PC-9 (cell line): ENCODE results near the gene PAN3.

Source experiments
- EZH2 ChIP-seq: fragments of 200-600 bp; sonication (generic); IDR thresholded peaks from 2 replicates; pipeline ENCODE4 v1.8.0; 2017; ENCODE audit warnings: antibody characterized with exemption, low read depth
- TF ChIP-seq, protein P1 (sequence below): fragments of 200-600 bp; sonication (generic); conservative IDR thresholded peaks from 2 replicates; pipeline ENCODE4 v1.6.1; 2017; ENCODE audit warnings: mixed run types, antibody characterized with exemption, mild to moderate bottlenecking, moderate library complexity

DNA sequence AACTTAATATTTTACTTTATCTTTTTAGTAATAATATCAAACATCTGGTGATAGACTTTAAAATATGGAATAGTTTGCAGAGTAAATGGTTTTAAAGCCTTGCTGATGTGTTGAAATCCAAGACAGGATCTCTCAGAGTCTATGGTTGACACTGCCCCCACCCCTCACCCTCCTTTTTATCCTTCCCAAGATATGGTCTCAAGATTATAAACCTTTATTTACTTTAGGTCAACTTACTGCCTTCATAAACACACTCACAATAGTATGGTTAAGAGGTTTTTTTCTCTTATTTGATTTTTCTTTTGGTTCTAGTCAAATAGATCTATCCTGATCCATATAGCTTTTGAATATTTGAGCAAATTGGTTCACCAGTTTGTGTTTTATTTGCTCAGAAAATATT, 39.0 kb downstream of the PAN3 start:
- TF ChIP-seq, protein P1, sequence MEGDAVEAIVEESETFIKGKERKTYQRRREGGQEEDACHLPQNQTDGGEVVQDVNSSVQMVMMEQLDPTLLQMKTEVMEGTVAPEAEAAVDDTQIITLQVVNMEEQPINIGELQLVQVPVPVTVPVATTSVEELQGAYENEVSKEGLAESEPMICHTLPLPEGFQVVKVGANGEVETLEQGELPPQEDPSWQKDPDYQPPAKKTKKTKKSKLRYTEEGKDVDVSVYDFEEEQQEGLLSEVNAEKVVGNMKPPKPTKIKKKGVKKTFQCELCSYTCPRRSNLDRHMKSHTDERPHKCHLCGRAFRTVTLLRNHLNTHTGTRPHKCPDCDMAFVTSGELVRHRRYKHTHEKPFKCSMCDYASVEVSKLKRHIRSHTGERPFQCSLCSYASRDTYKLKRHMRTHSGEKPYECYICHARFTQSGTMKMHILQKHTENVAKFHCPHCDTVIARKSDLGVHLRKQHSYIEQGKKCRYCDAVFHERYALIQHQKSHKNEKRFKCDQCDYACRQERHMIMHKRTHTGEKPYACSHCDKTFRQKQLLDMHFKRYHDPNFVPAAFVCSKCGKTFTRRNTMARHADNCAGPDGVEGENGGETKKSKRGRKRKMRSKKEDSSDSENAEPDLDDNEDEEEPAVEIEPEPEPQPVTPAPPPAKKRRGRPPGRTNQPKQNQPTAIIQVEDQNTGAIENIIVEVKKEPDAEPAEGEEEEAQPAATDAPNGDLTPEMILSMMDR = no peak
- no peak for TF ChIP-seq EZH2
